Measurements from ENCODE around the gene GARS1. TPM values are rescaled to one million over a fixed set of nuclear protein-coding genes. Genes with fewer than 3 reads are reported as not detected.

The GARS1 gene
- total RNA-seq, 1 donor from 2014 or later, result 42.3 TPM

DNA sequence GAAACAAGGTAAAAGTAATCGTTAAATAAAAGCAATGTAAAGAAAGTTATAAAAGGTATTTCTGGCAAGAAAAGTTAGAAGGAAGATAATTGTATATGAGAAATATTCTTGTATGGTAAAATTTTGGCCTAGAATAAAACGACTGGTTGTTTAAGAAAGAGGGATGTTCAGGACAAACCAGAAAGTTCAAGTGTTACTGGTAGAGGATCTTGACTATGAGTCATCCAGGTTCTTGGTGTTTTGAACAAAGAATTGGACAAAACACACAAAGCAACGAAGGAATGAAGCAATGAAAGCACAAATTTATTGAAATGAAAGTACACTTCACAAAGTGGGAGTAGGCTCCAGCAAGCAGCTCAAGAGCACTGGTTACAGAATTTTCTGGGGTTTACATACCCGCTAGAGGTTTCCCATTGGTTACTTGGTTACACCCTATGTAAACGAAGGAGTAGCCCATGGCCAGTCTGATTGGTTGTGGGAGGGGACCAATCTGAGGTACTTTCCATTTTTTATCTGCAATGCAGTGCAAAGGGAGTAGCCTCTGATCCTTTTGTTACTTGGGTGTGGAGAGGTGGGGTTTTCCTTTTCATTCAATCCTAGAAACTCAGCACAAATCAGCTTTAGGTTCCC is 22.4 kb upstream of the GARS1 start:
- Histone ChIP-seq H3K27ac (replicated peaks) (no peak overlapping the region), H3K36me3 (peaks cover 55% of the 10 kb centered on the region), H3K27me3 (ENCODE audit: low read depth) (no peaks in the 10 kb centered on the region), H3K4me1 (no peaks in the 10 kb centered on the region), H3K9me3 (replicated peaks) (no peaks in the 10 kb centered on the region), H3K4me3 (no peak overlapping the region)
- DNase-seq, result no peak
- intact Hi-C loops (cut with micrococcal nuclease), result no loop called here
- TF ChIP-seq, protein P1, sequence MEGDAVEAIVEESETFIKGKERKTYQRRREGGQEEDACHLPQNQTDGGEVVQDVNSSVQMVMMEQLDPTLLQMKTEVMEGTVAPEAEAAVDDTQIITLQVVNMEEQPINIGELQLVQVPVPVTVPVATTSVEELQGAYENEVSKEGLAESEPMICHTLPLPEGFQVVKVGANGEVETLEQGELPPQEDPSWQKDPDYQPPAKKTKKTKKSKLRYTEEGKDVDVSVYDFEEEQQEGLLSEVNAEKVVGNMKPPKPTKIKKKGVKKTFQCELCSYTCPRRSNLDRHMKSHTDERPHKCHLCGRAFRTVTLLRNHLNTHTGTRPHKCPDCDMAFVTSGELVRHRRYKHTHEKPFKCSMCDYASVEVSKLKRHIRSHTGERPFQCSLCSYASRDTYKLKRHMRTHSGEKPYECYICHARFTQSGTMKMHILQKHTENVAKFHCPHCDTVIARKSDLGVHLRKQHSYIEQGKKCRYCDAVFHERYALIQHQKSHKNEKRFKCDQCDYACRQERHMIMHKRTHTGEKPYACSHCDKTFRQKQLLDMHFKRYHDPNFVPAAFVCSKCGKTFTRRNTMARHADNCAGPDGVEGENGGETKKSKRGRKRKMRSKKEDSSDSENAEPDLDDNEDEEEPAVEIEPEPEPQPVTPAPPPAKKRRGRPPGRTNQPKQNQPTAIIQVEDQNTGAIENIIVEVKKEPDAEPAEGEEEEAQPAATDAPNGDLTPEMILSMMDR (IDR thresholded peaks at IDR 0.05; ENCODE audit: borderline replicate concordance), result no peak

- no peaks in the 10 kb centered on the region for H3K9me3 ChIP-seq (replicated peaks)
- TF ChIP-seq, protein P1 (IDR thresholded peaks at IDR 0.05; ENCODE audit: borderline replicate concordance), result no peak
- no peaks in the 10 kb centered on the region for H3K4me1 ChIP-seq
- peaks cover 64% of the 10 kb centered on the region for H3K36me3 ChIP-seq
- intact Hi-C loops (cut with micrococcal nuclease), result no loop called here
- no peak overlapping the region for H3K27ac ChIP-seq (replicated peaks)
- H3K4me3 ChIP-seq, result no peak overlapping the region
- no peak for DNase-seq
- no peaks in the 10 kb centered on the region for H3K27me3 ChIP-seq (ENCODE audit: low read depth)
Measured at GRCh38 chr7:30575910-30576309, 18.8 kb upstream of the GARS1 start.

- no peaks in the 10 kb centered on the region for H3K27me3 ChIP-seq (ENCODE audit: low read depth)
- H3K27ac ChIP-seq (replicated peaks), result no peak overlapping the region
- H3K36me3 ChIP-seq, result peaks cover 65% of the 10 kb centered on the region
- H3K4me1 ChIP-seq, result peaks cover 3% of the 10 kb centered on the region
- peaks cover 4% of the 10 kb centered on the region for H3K9me3 ChIP-seq (replicated peaks)
- TF ChIP-seq, protein P1 (IDR thresholded peaks at IDR 0.05; ENCODE audit: borderline replicate concordance), result no peak
- no peak for DNase-seq
- no peak overlapping the region for H3K4me3 ChIP-seq
- intact Hi-C loops (cut with micrococcal nuclease), result no loop called here
Measured at GRCh38 chr7:30583181-30583580, 11.5 kb upstream of the GARS1 start.

DNA sequence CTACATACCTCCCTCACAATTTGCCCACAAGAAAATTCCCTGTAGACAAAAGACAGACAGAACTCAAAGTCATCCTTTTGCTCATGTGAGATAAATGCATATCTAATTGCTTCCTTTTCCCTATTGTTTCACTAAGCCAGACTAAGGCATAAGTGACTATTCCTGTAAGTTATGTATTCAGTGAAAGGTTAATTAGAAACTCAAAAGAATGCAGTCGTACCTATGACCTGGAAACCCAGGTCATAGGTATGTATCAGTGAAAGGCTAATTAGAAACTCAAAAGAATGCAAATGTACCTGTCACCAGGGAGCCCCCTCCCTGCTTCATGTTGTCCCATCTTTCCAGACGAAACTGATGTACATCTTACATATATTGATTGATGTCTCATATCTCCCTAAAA is 10.3 kb upstream of the GARS1 start:
- Histone ChIP-seq H3K27me3 (ENCODE audit: low read depth) (no peaks in the 10 kb centered on the region), H3K4me3 (no peak overlapping the region), H3K36me3 (peaks cover 54% of the 10 kb centered on the region), H3K4me1 (peaks cover 3% of the 10 kb centered on the region), H3K27ac (replicated peaks) (no peak overlapping the region), H3K9me3 (replicated peaks) (peaks cover 6% of the 10 kb centered on the region)
- TF ChIP-seq, protein P1 (IDR thresholded peaks at IDR 0.05; ENCODE audit: borderline replicate concordance), result no peak
- intact Hi-C loops (cut with micrococcal nuclease), result no loop called here
- DNase-seq, result no peak

DNA sequence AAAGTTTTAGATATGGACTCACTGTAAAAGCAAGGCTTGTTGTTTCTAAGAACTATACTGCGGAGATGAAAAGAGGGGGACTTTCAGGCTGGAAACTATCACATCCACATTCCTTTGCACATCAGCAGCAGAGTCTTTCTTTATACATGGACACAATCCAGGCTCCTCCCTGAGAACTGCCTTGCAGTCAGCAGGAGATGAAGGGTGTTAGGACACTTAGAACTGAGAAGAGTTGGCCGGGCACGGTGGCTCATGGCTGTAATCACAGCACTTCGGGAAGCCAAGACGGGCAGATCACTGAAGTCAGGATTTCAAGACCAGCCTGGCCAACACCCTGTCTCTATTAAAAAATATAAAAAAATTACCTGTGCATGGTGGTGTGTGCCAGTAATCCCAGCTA is 9.7 kb upstream of the GARS1 start:
- H3K36me3 ChIP-seq, result peaks cover 50% of the 10 kb centered on the region
- intact Hi-C loops (cut with micrococcal nuclease), result no loop called here
- H3K27me3 ChIP-seq (ENCODE audit: low read depth), result no peaks in the 10 kb centered on the region
- peaks cover 3% of the 10 kb centered on the region for H3K4me1 ChIP-seq
- TF ChIP-seq, protein P1 (IDR thresholded peaks at IDR 0.05; ENCODE audit: borderline replicate concordance), result no peak
- no peak for DNase-seq
- no peak overlapping the region for H3K27ac ChIP-seq (replicated peaks)
- H3K9me3 ChIP-seq (replicated peaks), result peaks cover 6% of the 10 kb centered on the region
- H3K4me3 ChIP-seq, result no peak overlapping the region

All from left ventricle myocardium inferior (tissue), 1 donor.